ENCODE results near the gene SLC6A13.
"Not testable (repeated sequence)": the region's sequence is repeated elsewhere in the genome, so short reads cannot be mapped to it uniquely, and the experiment has no call there.

The SLC6A13 gene

DNA sequence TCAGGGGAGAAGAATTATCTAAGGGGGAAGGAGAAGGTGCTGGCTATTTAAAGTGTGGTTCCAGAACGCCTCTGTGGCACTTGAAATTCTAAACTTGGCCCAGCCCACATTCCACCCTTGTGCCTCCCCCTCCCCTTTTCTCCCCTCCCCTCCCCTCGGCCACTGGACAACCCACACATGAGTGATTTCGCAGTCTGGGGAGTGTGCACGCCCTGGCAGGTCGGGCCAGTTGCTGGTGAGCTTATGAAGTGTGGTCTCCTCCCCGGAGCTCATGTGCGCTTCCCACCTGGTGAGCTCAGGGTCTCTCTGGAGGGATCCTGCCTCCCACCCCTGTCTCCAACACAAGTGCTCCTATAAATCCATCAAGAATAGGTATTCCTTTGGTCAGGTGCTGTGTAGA lies at the start of gene SLC6A13:
TSS of gene SLC6A13 (minus strand) at position 20 of the 400 bp plus-strand sequence. CDS start 2,784 bp downstream, outside the sequence.
- no peak for DNase-seq (ENCODE audit: extremely low read depth in 1 of 2, low read depth in 1 of 2)

DNA sequence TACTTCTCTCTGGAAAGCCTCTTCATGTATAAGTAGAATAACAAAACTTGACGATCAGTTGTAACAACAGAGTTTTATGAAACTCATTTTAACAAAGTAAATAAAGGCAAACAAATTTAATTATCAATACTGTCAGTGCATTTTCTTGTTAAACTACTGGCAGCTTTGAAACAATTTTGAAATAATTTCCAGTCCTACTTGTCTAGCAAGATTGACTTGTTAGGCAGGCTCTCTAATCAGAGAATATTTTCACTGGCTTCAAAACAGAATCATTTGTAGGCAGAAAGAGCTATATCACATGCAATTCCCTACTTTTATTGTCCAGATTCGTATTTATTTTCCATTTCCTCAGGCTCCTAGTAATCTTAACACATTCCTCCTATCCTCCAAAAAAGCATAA lies 45.9 kb upstream of the SLC6A13 start:
- no peak for DNase-seq (ENCODE audit: extremely low read depth in 1 of 2, low read depth in 1 of 2)

DNA sequence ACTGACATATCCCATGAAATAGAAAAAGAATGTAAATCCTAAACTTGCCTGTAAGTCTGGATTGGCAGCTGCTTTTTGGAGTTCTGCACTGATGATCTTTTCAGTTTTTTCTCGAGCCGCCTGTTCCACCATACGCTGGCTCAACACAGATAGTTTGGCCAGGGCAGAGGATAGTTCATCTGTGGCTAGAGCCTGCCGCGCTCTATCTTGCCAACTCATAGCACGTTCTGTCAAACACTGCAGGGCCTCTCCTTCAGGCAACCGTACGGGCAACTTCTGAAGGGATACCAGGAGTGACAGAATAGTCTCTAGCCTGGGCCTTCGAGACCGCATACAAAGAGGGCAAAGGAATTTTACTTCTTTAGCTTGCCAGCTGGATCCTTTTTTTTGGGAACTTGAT lies 44.8 kb upstream of the SLC6A13 start:
- DNase-seq (ENCODE audit: extremely low read depth in 1 of 2, low read depth in 1 of 2), result no peak

DNA sequence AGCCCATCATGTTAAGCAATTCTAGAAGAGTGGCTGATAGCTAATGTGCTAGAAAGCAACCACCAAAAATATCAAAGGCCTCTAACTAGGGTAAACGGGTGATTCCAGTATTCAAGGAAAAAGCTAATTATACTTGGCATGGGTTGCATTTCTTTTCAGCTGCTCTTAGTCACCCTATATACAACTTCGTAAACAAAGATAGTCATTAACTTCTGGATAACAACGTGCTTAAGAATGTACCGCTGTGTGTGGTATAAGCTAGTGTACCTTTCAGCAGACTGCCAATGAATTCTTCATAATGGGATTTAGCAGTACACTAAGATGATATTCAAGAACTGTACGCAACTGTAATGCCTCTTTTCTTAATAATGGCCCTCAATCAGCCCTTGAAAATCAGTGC lies 42.2 kb upstream of the SLC6A13 start:
- DNase-seq (ENCODE audit: extremely low read depth in 1 of 2, low read depth in 1 of 2), result no peak

DNA sequence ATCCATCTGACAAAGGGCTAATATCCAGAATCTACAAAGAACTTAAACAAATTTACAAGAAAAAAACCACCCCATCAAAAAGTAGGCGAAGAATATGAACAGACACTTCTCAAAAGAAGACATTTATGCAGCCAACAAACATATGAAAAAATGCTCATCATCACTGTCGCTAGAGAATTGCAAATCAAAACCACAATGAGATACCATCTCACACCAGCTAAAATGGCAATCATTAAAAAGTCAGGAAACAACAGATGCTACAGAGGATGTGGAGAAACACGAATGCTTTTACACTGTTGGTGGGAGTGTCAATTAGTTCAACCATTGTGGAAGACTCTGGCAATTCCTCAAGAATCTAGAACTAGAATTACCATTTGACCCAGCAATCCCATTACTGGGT lies 40.1 kb upstream of the SLC6A13 start:
- DNase-seq (ENCODE audit: extremely low read depth in 1 of 2, low read depth in 1 of 2), result not testable (repeated sequence)

DNA sequence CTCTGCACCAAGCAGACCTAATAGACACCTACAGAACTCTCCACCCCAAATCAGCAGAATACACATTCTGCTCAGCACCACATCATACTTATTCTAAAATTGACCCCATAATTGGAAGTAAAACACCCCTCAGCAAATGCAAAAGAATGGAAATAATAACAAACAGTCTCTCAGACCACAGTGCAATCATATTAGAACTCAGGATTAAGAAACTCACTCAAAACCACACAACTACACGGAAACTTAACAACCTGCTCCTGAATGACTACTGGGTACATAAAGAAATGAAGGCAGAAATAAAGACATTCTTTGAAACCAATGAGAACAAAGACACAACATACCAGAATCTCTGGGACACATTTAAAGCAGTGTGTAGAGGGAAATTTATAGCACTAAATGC lies 37.5 kb upstream of the SLC6A13 start:
- not testable (repeated sequence) for DNase-seq (ENCODE audit: extremely low read depth in 1 of 2, low read depth in 1 of 2)

DNA sequence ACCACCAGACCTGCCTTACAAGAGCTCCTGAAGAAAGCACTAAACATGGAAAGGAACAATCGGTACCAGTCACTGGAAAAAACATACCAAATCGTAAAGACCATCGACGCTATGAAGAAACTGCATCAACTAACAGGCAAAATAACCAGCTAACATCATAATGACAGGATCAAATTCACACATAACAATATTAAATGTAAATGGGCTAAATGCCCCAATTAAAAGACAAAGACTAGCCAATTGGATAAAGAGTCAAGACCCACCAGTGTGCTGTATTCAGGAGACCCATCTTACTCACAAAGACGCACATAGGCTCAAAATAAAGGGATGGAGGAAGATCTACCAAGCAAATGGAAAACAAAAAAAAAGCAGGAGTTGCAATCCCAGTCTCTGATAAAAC lies 36.9 kb upstream of the SLC6A13 start:
- DNase-seq (ENCODE audit: extremely low read depth in 1 of 2, low read depth in 1 of 2), result not testable (repeated sequence)

DNA sequence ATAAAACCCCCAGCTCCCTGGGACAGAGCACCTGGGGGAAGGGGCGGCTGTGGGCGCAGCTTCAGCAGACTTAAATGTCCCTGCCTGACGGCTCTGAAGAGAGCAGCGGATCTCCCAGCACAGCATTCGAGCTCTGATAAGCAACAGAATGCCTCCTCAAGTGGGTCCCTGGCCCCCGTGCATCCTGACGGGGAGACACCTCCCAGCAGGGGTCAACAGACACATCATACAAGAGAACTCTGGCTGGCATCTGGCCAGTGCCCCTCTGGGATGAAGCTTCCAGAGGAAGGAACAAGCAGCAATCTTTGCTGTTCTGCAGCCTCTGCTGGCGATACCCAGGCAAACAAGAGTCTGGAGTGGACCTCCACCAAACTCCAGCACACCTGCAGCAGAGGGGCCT lies 35.4 kb upstream of the SLC6A13 start:
- not testable (repeated sequence) for DNase-seq (ENCODE audit: extremely low read depth in 1 of 2, low read depth in 1 of 2)

DNA sequence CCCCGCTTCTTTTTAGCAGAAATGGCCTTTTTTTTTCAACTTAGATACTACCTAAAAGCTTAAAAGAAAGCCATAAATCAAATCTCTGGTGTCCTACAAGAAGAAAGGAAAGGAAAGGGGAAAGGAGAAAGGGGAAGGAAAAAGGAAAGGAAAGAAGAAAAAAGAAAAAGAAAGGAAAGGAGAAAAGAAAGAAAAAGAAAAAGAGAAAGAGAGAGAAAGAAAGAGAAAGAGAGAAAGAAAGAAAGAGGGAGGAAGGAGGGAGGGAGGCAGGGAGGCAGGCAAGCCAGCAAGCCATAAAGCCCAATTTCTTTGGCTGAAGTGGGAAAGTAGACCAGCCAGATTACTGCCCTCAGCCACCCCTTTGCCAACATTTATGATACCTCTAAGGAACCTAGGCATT lies 32.5 kb upstream of the SLC6A13 start:
- DNase-seq (ENCODE audit: extremely low read depth in 1 of 2, low read depth in 1 of 2), result no peak

DNA sequence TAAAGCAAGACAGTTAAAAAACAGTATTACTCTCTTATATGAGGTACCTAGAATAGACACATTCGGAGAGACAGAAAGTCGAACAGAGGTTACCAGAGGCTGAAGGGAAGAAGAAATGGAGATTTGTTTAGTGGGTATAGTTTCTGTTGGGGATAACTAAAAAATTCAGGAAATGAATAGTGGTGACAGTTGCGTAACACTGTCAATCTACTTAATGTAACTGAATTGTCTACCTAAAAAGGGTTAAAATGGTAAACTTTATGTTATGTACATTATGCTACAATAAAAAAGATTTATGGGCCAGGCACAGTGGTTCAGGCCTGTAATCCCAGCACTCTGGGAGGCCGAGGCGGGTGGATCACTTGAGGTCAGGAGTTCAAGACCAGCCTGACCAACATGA lies 30.6 kb upstream of the SLC6A13 start:
- no peak for DNase-seq (ENCODE audit: extremely low read depth in 1 of 2, low read depth in 1 of 2)

DNA sequence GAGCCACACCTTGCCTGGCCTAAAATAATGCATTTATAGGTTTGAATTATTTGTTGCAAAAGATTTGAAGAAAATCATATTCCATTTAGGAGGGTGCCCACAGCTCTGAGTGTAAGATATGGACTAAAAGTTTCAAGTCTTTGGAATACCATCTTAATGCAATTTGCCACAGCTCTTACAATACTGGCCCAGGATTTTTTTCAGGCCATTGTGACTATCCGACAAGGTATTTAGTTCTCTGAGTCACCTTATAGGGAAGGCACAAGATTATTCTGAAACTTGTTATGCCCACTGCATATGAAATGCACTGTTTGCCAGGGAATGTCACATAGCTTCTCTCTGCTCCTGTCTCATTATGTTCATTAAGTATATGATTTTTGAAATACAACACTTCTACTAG lies 29.6 kb upstream of the SLC6A13 start:
- DNase-seq (ENCODE audit: extremely low read depth in 1 of 2, low read depth in 1 of 2), result no peak

DNA sequence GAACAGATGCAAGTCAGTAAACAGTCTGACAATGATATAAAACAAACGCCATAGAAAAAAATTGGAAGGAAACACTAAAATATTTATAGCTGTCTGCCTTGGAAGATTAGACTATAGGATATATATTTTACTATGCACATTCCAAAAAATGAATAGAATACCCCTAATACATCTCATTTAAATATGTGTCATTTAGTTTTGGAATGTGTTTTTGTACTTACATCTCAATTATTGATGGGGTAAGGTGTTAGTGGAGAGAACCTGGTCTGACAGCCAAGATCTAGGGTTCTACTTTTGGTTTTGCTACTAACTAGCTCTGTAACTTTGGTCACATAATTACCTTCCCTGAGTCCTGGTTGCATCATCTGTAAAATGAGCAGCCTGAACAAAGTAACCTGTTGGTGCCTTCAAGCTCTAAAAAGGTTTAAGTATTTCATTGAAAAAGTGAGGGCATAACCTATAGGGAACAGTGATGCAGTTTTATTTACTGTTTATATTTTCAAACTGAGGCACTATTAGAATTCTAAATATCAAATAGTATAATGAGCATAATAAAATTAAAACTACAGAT lies 28.6 kb upstream of the SLC6A13 start:
- DNase-seq (ENCODE audit: extremely low read depth in 1 of 2, low read depth in 1 of 2), result no peak

DNA sequence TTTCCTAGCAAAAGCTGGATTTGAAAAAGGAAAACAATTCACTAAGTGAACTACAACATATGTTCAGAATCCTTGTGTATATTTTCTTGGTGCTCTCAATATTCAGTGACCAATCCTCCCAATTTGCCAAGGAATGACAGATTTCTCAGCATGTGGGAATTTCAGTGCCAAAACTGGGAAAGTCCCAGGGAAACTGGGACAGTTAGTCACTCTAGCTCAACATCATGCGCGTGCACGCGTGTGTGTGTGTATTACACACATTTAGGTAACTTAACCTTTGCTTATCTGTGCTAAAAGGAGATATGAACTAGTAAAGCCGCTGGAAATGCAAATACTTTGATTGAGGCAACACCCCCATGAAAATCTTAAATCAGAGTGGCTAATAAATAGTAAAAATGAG lies 26.1 kb upstream of the SLC6A13 start:
- no peak for DNase-seq (ENCODE audit: extremely low read depth in 1 of 2, low read depth in 1 of 2)

DNA sequence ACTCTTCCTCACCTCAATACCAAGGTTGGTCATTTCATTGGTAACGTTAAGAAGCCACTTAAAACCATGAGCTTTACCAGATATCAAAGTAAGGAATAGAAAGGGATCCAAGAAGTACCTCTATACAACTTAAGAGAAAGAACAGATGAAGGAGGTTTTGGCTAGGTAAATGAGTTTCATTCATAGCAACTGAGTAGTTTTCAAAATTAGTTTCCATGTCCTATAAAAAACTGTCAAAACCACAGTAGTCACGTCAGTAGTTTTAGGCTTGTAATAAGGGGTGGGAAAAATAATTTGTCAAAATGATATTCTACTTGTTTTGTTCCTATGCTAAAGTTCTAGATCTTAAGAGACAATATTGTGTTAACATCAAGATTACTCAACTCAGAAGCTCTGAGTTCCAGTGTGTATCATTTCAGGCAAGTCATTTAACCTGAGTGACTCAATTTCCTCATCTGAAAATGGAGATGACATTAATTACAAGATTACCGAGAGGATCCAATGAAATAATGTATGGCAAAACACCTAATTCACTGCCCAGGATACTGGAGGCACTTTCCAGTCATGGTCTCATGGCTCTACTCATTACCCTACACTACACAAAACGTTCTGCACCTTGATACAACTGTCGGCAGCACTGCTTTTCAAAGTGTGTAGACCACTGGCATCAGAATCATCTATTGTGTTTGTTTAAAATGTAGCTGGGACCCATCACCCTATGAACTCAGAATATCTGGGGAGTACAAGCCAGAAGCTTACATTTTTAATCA lies 24.1 kb upstream of the SLC6A13 start:
- no peak for DNase-seq (ENCODE audit: extremely low read depth in 1 of 2, low read depth in 1 of 2)

DNA sequence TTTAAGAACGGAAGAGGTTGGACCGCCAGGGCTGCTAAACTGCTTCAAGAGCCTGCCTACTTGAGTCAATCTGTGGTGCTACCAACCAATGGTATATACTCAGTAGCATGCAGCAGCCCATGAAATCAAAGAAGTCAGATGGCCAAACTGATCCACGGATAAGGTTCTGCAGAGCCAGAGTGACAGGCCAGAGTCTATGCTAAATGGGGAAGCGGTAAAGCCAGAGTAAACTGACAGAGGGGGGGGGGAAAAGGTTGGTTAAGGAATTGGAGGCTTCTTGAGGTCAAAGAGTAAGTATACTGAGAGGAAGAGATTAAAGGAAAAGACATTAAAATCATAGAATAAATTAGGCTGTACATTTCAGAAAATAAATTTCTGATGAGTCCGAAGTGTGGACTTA lies 15.4 kb upstream of the SLC6A13 start:
- DNase-seq (ENCODE audit: extremely low read depth in 1 of 2, low read depth in 1 of 2), result no peak

DNA sequence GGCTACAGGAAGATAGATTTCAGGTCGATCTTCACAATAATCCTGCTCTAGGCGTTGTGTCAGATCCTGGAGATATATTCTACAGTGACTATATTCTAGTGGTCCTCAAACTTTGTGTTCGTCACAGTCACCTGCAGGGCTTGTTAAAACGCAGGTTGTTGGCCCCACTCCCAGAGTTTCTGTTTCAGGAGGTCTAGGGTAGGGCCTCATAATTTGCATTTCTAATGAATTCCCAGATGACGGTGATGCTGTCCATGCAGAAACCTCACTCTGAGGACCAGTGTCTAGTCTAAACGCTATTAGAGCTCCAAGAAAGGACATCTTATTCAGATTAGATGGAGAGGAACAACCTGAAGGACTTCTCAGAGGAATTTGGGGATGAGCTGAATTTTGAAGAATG lies 13.2 kb upstream of the SLC6A13 start:
- DNase-seq (ENCODE audit: extremely low read depth in 1 of 2, low read depth in 1 of 2), result no peak

DNA sequence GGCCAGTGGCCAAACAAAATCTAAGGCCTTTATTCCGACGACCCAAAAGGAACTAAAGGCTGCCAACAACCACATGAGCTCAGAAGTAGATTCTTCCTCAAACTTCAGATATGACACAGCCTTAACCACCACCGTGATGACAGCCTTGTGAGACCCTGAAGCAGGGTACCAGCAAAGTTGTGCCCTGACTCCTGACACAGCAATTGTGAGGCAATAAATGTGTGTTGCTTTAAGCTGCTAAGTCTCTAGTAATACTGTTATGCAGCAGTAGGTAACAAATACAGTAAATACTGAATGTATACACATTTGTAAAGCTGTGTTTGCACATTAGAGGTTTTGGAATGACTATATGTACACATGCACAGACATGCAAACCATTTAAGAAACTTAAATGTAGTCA lies 10.7 kb upstream of the SLC6A13 start:
- DNase-seq (ENCODE audit: extremely low read depth in 1 of 2, low read depth in 1 of 2), result no peak

DNA sequence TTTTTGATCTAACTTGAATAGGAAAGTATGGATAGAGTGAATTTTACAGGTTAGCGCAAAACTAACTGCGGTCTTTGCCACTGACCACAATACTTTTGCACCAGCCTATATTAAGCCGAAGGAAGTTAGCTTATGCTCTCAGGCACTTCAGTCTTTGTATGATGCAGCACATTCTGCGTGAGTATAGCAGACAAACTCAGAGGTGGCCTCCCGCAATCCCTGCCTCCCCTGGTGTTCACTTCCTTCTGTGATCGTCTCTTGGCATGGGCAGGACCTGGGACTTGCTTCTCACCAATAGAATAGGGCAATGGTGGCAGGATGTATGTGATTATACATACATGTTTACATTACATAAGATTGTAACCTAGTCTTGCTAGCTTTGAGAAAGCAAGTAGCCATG lies 10.3 kb upstream of the SLC6A13 start:
- no peak for DNase-seq (ENCODE audit: extremely low read depth in 1 of 2, low read depth in 1 of 2)

DNA sequence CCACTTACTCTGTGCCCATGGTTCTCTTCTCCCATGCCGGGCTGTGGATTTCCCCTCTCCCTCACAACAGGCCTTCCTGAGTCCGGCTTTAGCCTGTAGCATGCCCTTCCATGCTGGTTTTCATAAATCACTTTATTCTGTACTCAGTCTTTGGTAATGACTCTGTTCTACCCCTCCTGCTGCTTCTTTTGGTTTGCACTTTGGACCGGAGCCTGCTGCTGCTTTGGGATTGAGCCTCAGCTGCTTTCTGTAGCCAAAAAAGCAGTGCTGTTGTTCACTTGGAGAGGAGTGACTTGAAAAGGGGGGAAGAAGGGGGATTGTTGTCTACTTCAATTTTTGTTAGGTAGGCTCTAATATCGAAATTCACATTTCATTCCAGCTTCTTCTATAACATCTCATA lies 8.5 kb upstream of the SLC6A13 start:
- no peak for DNase-seq (ENCODE audit: extremely low read depth in 1 of 2, low read depth in 1 of 2)

DNA sequence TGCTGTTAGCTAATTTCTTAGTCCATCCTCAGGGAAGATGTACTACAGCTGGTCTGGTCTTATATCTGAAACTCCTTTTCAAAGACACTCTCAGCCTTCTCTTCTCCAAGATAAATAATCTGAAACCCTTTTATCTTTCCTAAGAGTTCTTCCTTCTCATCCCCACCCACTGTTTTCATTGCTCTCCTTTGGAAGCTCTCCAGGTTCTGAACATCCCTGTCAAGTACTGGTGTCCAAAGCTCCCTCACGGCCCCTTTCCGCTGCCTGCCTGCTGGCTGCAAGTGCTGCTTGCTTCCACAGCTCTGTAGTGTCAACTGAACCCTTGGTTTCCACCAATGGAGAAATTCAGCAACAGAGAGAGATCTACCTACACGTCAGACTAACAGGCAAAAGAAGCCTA lies 6.6 kb upstream of the SLC6A13 start:
- DNase-seq (ENCODE audit: extremely low read depth in 1 of 2, low read depth in 1 of 2), result no peak

DNA sequence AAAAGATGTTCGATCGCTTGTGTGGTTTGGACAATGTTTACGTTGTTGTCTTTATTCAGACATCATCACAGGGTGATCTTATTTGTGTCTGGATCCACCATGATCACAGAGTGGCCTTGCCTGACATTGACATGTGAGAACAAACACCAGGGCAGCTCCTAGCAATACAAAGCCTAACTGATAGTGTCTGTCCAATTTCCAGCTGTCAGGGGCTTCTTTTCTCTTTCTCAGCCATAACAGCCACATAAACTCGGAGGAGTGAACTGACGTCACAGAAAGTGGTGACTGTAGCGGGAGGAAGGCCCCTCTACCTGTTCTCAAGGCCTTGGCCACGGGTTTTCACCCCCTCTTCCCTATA lies 5.8 kb upstream of the SLC6A13 start:
- DNase-seq (ENCODE audit: extremely low read depth in 1 of 2, low read depth in 1 of 2), result no peak

DNA sequence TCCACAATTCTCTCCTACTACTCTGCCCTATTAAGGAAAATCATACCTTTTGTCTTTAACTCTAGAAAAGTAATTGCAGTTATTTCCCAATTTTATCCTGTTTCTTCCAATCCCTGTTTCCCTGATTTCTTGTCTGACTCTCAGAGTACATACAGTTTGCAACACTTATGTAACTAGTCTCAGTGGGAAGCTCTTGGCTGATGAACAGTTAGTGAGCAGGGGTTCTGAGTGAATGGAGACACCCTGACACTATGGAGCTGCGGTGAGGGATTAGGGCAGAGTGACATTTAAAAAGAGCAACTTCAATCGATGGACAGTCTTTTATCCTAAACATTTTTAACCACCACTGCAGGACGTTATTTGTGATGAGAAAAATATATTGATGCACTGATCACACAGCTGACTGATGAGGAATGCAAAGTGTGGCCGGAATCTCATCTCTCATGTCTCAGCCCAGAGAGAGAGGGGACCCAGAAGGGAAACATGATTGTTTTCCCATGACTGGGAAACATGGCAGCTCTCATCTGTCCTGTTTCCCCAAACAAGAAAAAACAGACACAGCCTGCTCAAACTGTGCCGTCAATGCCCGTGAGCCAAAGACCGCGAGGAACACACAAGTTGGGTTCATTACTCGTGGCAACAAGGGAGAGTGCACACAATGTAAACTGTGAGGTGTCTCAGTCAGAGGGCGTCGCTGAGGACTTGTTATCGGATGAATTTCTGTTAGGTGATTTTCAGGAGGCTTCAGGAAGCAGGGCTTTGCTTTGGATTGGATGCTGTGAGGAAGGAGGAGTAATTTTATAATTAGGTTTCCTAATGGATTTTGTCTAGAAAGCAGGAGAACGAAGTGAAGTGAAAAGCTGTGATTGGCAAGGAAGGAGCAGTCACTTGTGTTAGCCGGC lies 5.2 kb upstream of the SLC6A13 start:
- no peak for DNase-seq (ENCODE audit: extremely low read depth in 1 of 2, low read depth in 1 of 2)

Measured in activated CD8-positive, alpha-beta memory T cell treated with anti-CD3 and anti-CD28 coated beads for 1 hour (primary cell).